Tibial nerve (tissue), 4 donors: Measurements from ENCODE around the gene TP63.

Source experiments
- EP300 ChIP-seq, 2 donors: sonication (generic); formaldehyde crosslinking; IDR thresholded peaks; one replicate each; pipeline ENCODE4 v1.6.1; 2017; ENCODE audit warnings: antibody characterized with exemption in 2 of 2, mild to moderate bottlenecking in 1 of 2
- POLR2A ChIP-seq, 2 donors: fragments of 450-650 bp; IDR thresholded peaks; one replicate each; pipeline ENCODE4 v1.6.1; 2017; ENCODE audit warnings: antibody characterized with exemption in 2 of 2, mild to moderate bottlenecking in 2 of 2, moderate library complexity in 2 of 2
- TF ChIP-seq, protein P1 (sequence below), 5 experiments: fragments of 200-600 bp in 3 of 5; fragments of 450-650 bp in 2 of 5; sonication (generic) in 3 of 5; IDR thresholded peaks; one replicate each; pipeline ENCODE4 v1.5.1; 2016 to 2019; ENCODE audit warnings: antibody characterized with exemption in 5 of 5, mild to moderate bottlenecking in 3 of 5, moderate library complexity in 2 of 5

- TF ChIP-seq POLR2A (IDR thresholded peaks at IDR 0.05) (no peak), EP300 (IDR thresholded peaks at IDR 0.05) (no peak)
- TF ChIP-seq, protein P1, sequence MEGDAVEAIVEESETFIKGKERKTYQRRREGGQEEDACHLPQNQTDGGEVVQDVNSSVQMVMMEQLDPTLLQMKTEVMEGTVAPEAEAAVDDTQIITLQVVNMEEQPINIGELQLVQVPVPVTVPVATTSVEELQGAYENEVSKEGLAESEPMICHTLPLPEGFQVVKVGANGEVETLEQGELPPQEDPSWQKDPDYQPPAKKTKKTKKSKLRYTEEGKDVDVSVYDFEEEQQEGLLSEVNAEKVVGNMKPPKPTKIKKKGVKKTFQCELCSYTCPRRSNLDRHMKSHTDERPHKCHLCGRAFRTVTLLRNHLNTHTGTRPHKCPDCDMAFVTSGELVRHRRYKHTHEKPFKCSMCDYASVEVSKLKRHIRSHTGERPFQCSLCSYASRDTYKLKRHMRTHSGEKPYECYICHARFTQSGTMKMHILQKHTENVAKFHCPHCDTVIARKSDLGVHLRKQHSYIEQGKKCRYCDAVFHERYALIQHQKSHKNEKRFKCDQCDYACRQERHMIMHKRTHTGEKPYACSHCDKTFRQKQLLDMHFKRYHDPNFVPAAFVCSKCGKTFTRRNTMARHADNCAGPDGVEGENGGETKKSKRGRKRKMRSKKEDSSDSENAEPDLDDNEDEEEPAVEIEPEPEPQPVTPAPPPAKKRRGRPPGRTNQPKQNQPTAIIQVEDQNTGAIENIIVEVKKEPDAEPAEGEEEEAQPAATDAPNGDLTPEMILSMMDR (IDR thresholded peaks at IDR 0.05): no peak
These were observed 59.5 kb downstream of the TP63 start for GRCh38 chr3:189690672-189691071.
